SK-N-SH (cell line): Measurements from ENCODE around the gene ANKRD44. TPM values are rescaled to one million over a fixed set of nuclear protein-coding genes. Genes with fewer than 3 reads are reported as not detected.

Experiments used
- CTCF ChIA-PET: fragments of 300-600, 350-600 bp; formaldehyde crosslinking; extraction: SDS; loops from one replicate; lab custom pipeline; 2021; lab: Yijun Ruan, JAX
- POLR2A ChIA-PET: fragments of 350-600 bp; sonication (Branson Sonifier 250); formaldehyde crosslinking; extraction: SDS; loops from one replicate; lab custom pipeline; 2020; ENCODE audit warnings: antibody characterized with exemption, inconsistent platforms; lab: Yijun Ruan, JAX
- DNase-seq: peaks from one replicate; pipeline ENCODE4 v3.0.0; 2012
- H2AFZ ChIP-seq: fragments of 200-600 bp; sonication (generic); 2 replicates; pipeline ENCODE4 v1.8.1; 2016; ENCODE audit warnings: antibody characterized with exemption, mild to moderate bottlenecking, low read depth
- H3F3A ChIP-seq: fragments of 200-600 bp; sonication (generic); replicated peaks from 2 replicates; pipeline ENCODE3; 2016; ENCODE audit warnings: antibody characterized with exemption, mild to moderate bottlenecking; ENCODE audit not compliant: insufficient read depth
- H3K27ac ChIP-seq, 2 experiments: fragments of 200-500 bp in 1 of 2; fragments of 200-600 bp in 1 of 2; sonication (Bioruptor generic) in 1 of 2; sonication (generic), shearing (Covaris generic) in 1 of 2; 2 replicates each; pipeline versions ENCODE4 v1.5.1 to v1.6.1; 2014 to 2016; ENCODE audit warnings: low read depth in 2 of 2, inconsistent platforms in 1 of 2, low read length in 1 of 2, mild to moderate bottlenecking in 1 of 2, mixed read lengths in 1 of 2
- H3K27me3 ChIP-seq: fragments of 200-600 bp; sonication (generic), shearing (Covaris generic); 2 replicates; pipeline ENCODE4 v1.6.1; 2016; ENCODE audit warnings: mixed run types; ENCODE audit not compliant: insufficient read depth
- H3K36me3 ChIP-seq, 2 experiments: fragments of 200-500 bp in 1 of 2; fragments of 200-600 bp in 1 of 2; sonication (Bioruptor generic) in 1 of 2; sonication (generic) in 1 of 2; replicated peaks in 1 of 2; 2 replicates each; pipeline versions ENCODE3 to v1.5.1; 2014 to 2016; ENCODE audit warnings: low read length in 1 of 2, mild to moderate bottlenecking in 1 of 2; ENCODE audit not compliant: insufficient read depth in 2 of 2, control insufficient read depth in 1 of 2
- H3K4me1 ChIP-seq, 2 experiments: fragments of 200-500 bp in 1 of 2; fragments of 200-600 bp in 1 of 2; sonication (Bioruptor generic) in 1 of 2; sonication (generic), shearing (Covaris generic) in 1 of 2; 2 replicates each; pipeline versions ENCODE4 v1.5.1 to v1.6.1; 2014 to 2016; ENCODE audit warnings: low read depth in 1 of 2, low read length in 1 of 2, mixed run types in 1 of 2; ENCODE audit not compliant: insufficient read depth in 2 of 2, control insufficient read depth in 1 of 2
- H3K4me2 ChIP-seq: fragments of 200-600 bp; sonication (generic), shearing (Covaris generic); 2 replicates; pipeline ENCODE4 v1.6.1; 2017; ENCODE audit warnings: mixed run types
- H3K4me3 ChIP-seq, 2 experiments: fragments of 200-500 bp in 1 of 2; fragments of 200-600 bp in 1 of 2; sonication (Bioruptor generic) in 1 of 2; sonication (generic), shearing (Covaris generic) in 1 of 2; 2 replicates each; pipeline versions ENCODE4 v1.5.1 to v1.8.1; 2014 to 2016; ENCODE audit warnings: low read depth in 2 of 2, inconsistent platforms in 1 of 2, low read length in 1 of 2, mild to moderate bottlenecking in 1 of 2, mixed read lengths in 1 of 2, moderate library complexity in 1 of 2
- H3K79me2 ChIP-seq: fragments of 200-600 bp; sonication (generic); 2 replicates; pipeline ENCODE4 v1.8.1; 2017; ENCODE audit warnings: mild to moderate bottlenecking; ENCODE audit not compliant: insufficient read depth
- H3K9ac ChIP-seq: fragments of 200-600 bp; sonication (generic); 2 replicates; pipeline ENCODE4 v1.6.1; 2017; ENCODE audit warnings: mixed run types
- H3K9me2 ChIP-seq: fragments of 200-600 bp; sonication (generic); 2 replicates; pipeline ENCODE4 v1.6.1; 2017; ENCODE audit warnings: mixed run types
- H3K9me3 ChIP-seq: fragments of 200-600 bp; sonication (generic); 2 replicates; pipeline ENCODE4 v1.6.1; 2017; ENCODE audit warnings: mixed run types, mild to moderate bottlenecking, moderate library complexity
- H4K20me1 ChIP-seq: fragments of 200-600 bp; sonication (generic); 2 replicates; pipeline ENCODE4 v1.6.1; 2017; ENCODE audit warnings: mild to moderate bottlenecking, mixed run types; ENCODE audit not compliant: insufficient read depth
- CTCF ChIP-seq: fragments of 200-600 bp; sonication (generic); IDR thresholded peaks from 2 replicates; pipeline ENCODE4 v1.6.1; 2017; ENCODE audit warnings: antibody characterized with exemption, mild to moderate bottlenecking, moderate library complexity
- EP300 ChIP-seq, 2 experiments: IDR thresholded peaks; 2 replicates each; pipeline versions ENCODE4 v1.4.0 to v1.6.1; 2012; ENCODE audit warnings: borderline replicate concordance in 1 of 2, low read depth in 1 of 2, low read length in 1 of 2
- GABPA ChIP-seq: IDR thresholded peaks from 2 replicates; pipeline ENCODE4 v1.4.0; 2012; ENCODE audit warnings: low read depth, mild to moderate bottlenecking
- IRF3 ChIP-seq: fragments of 150-350 bp; IDR thresholded peaks from 2 replicates; pipeline ENCODE4 v1.6.1; 2016; ENCODE audit warnings: mild to moderate bottlenecking, low read depth, low read length
- MAX ChIP-seq: IDR thresholded peaks from 2 replicates; pipeline ENCODE4 v1.4.0; 2012; ENCODE audit warnings: low read depth
- RCOR1 ChIP-seq: fragments of 150-350 bp; IDR thresholded peaks from 2 replicates; pipeline ENCODE4 v1.6.1; 2017; ENCODE audit warnings: antibody characterized with exemption, low read length
- RFX5 ChIP-seq: IDR thresholded peaks from 2 replicates; pipeline ENCODE4 v1.6.1; 2012; ENCODE audit warnings: mild to moderate bottlenecking, improper control_type of control experiment, low read length
- RXRA ChIP-seq: IDR thresholded peaks from 2 replicates; pipeline ENCODE4 v1.4.0; 2012; ENCODE audit warnings: low read depth, mild to moderate bottlenecking, borderline replicate concordance
- SMC3 ChIP-seq: IDR thresholded peaks from 2 replicates; pipeline ENCODE4 v1.6.1; 2012; ENCODE audit warnings: low read depth, low read length, improper control_type of control experiment
- TAF1 ChIP-seq: IDR thresholded peaks from 2 replicates; pipeline ENCODE4 v1.6.1; 2012; ENCODE audit warnings: low read depth, mild to moderate bottlenecking, low read length, moderate library complexity, borderline replicate concordance
- TCF12 ChIP-seq: IDR thresholded peaks from 2 replicates; pipeline ENCODE4 v1.4.0; 2012
- USF2 ChIP-seq: fragments of 150-350 bp; IDR thresholded peaks from 2 replicates; pipeline ENCODE4 v1.6.1; 2017; ENCODE audit warnings: antibody characterized with exemption, low read length, low read depth, borderline replicate concordance
- YY1 ChIP-seq: IDR thresholded peaks from 2 replicates; pipeline ENCODE4 v1.4.0; 2012; ENCODE audit warnings: low read depth, mild to moderate bottlenecking
- ZBTB33 ChIP-seq: IDR thresholded peaks from 2 replicates; pipeline ENCODE4 v1.4.0; 2012; ENCODE audit warnings: low read depth, borderline replicate concordance
- WGBS: methylation state at CpG from one replicate; pipeline ENCODE4 v1.1.6; 2017; ENCODE audit warnings: low lambda C conversion rate; 5-methylcytosine and 5-hydroxymethylcytosine counted together
- polyA plus RNA-seq, 3 experiments: library from polyadenylated mRNA; depleted of rRNA; stranded (reverse); fragments of >200 nt; gene quantifications; 2 replicates each; pipeline ENCODE4 v1.2.3, GENCODE V29; 2012

The ANKRD44 gene
- polyA plus RNA-seq, 1 of the 3 experiments (the other 2 are of a cell fraction): 12.5 TPM

GRCh38 chr2:197167608-197168314 lies 142.8 kb downstream of the ANKRD44 start (continued):
- TF ChIP-seq ZBTB33 (no peak), IRF3 (no peak)

GRCh38 chr2:197165020-197165419 lies 145.6 kb downstream of the ANKRD44 start:
- no peak overlapping the region for H3K4me2 ChIP-seq
- H3K4me3 ChIP-seq: no peak overlapping the region
- TF ChIP-seq GABPA (no peak), TCF12 (no peak), YY1 (no peak), MAX (no peak), TAF1 (no peak), EP300 (IDR thresholded peaks at IDR 0.05; ENCODE audit: borderline replicate concordance in 1 of 2, low read depth in 1 of 2, low read length in 1 of 2) (no peak), RXRA (no peak), CTCF (no peak), RCOR1 (no peak), RFX5 (no peak), SMC3 (no peak), USF2 (no peak)
- ChIA-PET CTCF (interaction anchor here (6.4 kb wide), 1 partner anchor 53 kb away, joined by 55 read pairs; no protein-coding TSS in a partner anchor), POLR2A (no interaction called here)
- no peak overlapping the region; a peak in 1 of 4 replicates for H3K27ac ChIP-seq
- H3K27me3 ChIP-seq: no peaks in the 10 kb centered on the region
- H3F3A ChIP-seq: peaks cover 9% of the 10 kb centered on the region
- H3K79me2 ChIP-seq: no peaks in the 10 kb centered on the region
- 92% methylated on average over 7 of the region's 7 CpGs for WGBS
- H4K20me1 ChIP-seq: no peaks in the 10 kb centered on the region
- H3K9me2 ChIP-seq: no peaks in the 10 kb centered on the region
- no peak overlapping the region for H3K9ac ChIP-seq
- peaks cover under 1 to 17% of the 10 kb centered on the region in 2 experiments; a peak in 3 of 4 replicates for H3K4me1 ChIP-seq
- DNase-seq: no peak
- no peak overlapping the region for H2AFZ ChIP-seq
- H3K36me3 ChIP-seq: no peaks in the 10 kb centered on the region
- no peaks in the 10 kb centered on the region for H3K9me3 ChIP-seq
